Measurements from ENCODE around the gene NCKAP5L.
A peak's percentile ranks its signal among the peaks of the same experiment; 100 is the strongest.
"Not testable (repeated sequence)": the region's sequence is repeated elsewhere in the genome, so short reads cannot be mapped to it uniquely, and the experiment has no call there.

The NCKAP5L gene

DNA sequence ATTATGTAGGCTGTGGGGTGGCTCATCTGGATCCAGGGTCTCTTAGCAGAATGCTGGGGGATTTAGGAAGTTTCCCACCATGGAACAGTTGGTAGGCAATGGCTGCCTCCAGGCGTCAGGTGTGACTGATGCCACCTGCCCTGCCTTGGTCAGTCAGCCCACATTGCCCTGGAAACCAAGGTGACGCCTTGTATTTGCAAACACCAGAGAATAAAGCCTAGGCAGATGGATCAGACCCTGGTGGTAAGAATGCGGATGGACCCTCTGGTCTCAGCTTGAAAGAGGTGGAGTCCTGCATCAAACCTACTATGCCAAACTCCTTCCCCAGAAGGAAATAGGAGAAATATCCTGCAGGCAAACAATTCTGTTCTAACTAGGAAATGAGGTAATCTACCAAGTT lies 38.2 kb downstream of the NCKAP5L start:
- TF ChIP-seq, protein P1, sequence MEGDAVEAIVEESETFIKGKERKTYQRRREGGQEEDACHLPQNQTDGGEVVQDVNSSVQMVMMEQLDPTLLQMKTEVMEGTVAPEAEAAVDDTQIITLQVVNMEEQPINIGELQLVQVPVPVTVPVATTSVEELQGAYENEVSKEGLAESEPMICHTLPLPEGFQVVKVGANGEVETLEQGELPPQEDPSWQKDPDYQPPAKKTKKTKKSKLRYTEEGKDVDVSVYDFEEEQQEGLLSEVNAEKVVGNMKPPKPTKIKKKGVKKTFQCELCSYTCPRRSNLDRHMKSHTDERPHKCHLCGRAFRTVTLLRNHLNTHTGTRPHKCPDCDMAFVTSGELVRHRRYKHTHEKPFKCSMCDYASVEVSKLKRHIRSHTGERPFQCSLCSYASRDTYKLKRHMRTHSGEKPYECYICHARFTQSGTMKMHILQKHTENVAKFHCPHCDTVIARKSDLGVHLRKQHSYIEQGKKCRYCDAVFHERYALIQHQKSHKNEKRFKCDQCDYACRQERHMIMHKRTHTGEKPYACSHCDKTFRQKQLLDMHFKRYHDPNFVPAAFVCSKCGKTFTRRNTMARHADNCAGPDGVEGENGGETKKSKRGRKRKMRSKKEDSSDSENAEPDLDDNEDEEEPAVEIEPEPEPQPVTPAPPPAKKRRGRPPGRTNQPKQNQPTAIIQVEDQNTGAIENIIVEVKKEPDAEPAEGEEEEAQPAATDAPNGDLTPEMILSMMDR (IDR thresholded peaks at IDR 0.05; ENCODE audit: control insufficient read depth, extremely low read depth, insufficient read depth): no peak
- no peak for DNase-seq (ENCODE audit: low read depth)
- H3K4me3 ChIP-seq (ENCODE audit: low read depth, low read length): no peak overlapping the region

DNA sequence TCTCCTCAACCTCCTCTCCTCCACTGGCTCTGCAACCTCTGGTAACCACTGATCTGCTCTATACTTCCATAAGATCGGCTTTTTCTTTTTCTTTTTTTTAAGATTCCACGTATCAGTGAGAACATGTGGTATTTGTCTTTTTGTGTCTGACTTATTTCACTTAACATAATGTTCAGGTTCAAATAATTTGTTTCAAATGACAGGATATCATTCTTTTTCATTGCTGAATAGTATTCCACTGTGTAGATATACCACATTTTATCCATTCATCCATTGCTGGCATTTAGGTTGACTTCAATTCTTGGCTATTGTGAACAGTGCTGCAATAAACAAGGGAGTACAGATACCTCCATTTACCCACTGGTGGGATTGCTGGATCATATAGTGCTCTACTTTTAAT lies 40.5 kb downstream of the NCKAP5L start:
- H3K4me3 ChIP-seq (ENCODE audit: low read depth, low read length): no peak overlapping the region
- TF ChIP-seq, protein P1 (IDR thresholded peaks at IDR 0.05; ENCODE audit: control insufficient read depth, extremely low read depth, insufficient read depth): no peak
- DNase-seq (ENCODE audit: low read depth): no peak

DNA sequence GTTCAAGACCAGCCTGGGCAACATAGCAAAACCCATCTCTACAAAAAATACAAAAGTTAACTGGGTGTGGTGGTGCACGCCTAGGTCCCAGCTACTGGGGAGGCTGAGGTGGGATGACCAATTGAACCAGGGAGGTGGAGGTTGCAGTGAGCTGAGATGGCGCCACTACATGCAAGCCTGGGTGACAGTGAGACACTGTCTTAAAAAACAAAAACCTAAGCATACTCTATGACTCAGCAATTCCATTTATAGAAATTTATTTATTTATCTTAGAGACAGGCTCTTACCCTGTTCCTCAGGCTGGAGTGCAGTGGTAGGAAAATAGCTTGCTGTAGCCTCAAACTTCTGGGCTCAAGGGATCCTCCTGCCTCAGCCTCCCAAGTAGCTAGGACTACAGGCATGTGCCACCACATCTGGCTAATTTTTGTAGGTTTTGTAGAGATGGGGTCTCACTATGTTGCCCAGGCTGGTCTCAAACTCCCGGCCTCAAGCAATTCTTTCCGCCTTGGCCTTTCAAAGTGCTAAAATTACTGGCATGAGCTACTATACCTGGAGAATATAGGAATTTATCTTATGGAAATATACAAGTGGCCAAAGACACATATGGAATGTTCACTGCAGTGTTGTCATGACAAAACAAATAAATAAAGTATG lies 43.3 kb downstream of the NCKAP5L start:
- no peak for DNase-seq (ENCODE audit: low read depth)
- no peak overlapping the region for H3K4me3 ChIP-seq (ENCODE audit: low read depth, low read length)
- TF ChIP-seq, protein P1 (IDR thresholded peaks at IDR 0.05; ENCODE audit: control insufficient read depth, extremely low read depth, insufficient read depth): no peak

DNA sequence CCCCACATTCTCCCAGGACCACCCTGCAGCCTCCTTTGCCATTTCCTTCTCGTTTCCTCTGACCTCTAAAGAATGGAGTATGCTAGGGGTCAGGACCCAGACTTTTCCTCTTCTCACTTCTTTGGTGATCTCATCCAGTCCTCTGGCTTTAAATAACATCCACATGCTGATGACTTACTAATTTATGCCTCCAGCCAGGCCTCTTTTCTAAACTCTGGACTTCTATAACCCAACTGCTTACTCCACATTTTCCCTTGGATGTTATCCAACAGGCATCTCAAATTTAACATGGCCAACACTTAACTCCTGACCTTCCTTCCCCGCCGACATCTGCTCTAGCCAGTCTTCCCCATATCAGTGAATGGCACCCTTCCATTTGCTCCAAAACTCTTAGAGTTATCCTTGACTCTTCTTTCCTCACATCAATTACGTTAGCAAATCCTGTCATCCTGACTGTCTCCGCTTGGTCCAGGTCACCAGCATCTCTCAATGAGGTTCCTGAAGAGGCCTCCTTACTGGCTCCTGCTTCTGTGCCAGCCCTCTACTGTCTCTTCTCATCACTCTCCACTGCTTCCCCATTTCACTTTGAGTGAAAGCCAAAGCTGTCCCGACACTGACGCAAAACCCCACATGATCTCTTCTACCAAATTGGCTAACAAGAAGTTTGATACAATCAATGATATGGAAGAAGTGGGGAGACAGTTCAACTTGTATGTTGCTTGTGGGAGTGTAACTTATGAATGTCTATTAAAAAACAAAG lies 44.1 kb downstream of the NCKAP5L start:
- no peak overlapping the region for H3K4me3 ChIP-seq (ENCODE audit: low read depth, low read length)
- TF ChIP-seq, protein P1 (IDR thresholded peaks at IDR 0.05; ENCODE audit: control insufficient read depth, extremely low read depth, insufficient read depth): no peak
- DNase-seq (ENCODE audit: low read depth): no peak

DNA sequence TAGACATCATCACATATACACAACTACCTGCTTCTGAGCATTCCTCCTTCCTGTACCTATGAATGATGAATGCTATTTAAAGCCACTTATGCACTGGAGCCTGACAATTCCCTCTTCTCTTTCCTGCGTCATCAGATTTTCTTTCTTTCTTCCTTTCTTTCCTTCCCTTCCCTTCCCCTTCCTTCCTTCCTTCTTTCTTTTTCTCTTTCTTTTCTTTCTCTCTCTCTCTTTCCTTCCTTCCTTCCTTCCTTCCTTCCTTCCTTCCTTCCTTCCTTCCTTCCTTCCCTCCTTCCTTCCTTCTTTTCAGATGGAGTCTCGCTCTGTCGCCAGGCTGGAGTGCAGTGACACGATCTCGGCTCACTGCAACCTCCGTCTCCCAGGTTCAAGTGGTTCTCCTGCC lies 47.3 kb downstream of the NCKAP5L start:
- H3K4me3 ChIP-seq (ENCODE audit: low read depth, low read length); DNase-seq (ENCODE audit: low read depth): not testable (repeated sequence)

DNA sequence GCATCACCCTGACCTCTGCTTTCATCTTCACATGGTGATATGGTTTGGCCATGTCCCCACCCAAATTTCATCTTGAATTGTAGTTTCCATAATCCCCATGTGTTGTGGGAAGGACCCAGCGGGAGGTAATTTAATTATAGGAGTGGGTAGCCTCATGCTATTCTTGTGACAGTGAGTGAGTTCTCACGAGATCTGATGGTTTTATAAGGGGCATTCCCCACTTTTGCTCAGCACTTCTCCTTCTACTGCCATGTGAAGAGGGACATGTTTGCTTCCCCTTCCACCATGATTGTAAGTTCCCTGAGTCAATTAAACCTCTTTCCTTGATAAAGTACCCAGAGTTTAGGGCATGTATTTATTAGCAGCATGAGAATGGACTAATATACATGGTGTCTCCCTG lies 48.6 kb downstream of the NCKAP5L start:
- no peak for DNase-seq (ENCODE audit: low read depth)
- TF ChIP-seq, protein P1 (IDR thresholded peaks at IDR 0.05; ENCODE audit: control insufficient read depth, extremely low read depth, insufficient read depth): no peak
- H3K4me3 ChIP-seq (ENCODE audit: low read depth, low read length): no peak overlapping the region

DNA sequence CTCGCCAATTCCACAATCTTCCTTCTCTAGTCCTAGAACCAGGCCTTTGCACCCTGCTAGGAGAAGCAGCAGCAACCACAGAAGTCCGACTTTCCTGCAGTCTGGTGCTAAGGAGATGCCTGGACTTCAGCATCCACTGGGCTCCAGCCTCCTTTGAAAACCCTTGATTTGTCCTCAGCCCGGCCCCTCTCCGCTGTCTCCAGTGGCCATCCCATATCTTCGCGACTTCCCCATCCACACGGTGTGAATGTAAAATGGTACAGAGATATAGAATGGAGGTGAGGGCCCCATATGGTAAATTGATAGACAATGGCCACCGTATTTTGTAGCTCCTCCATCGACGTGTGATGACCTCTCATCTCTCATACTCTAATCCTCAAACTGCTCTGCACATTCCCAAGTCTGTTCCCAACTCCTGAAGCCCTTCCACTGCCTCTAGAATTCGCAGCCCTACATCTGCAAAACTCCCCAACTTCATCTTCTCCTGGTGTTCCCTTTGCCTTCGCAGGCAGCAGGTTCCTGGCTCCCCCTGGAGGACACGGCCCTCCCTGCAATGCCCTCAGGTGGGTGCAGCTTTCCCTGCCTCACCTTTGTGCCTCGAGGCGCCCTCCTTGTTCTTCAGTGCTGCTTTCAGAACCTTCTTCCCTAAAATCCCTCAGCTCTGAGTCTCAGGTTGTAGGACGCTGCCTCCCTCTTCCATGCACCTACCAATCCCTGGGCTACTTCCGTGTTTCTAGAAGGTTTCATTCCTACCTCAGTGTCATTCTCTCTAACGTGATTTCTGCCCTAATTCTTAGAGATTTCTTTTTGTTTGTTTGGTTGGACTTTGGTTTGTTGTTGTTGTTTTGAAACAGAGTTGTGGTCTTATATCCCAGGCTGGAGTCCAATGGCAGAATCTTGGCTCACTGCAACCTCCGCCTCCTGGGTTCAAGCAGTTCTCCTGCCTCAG lies 50.1 kb downstream of the NCKAP5L start:
- H3K4me3 ChIP-seq (ENCODE audit: low read depth, low read length): no peak overlapping the region
- no peak for DNase-seq (ENCODE audit: low read depth)
- TF ChIP-seq, protein P1 (IDR thresholded peaks at IDR 0.05; ENCODE audit: control insufficient read depth, extremely low read depth, insufficient read depth): peak; percentile 93
